Measurements from ENCODE around the gene ANKRD49. TPM values are rescaled to one million over a fixed set of nuclear protein-coding genes. Genes with fewer than 3 reads are reported as not detected.

ANKRD49 gene
- total RNA-seq (2021; fragmentation: NEBNext Ultra II Directional; extraction: Animal tissue kit (Norgen Biotek cat#: 25700)) = 10.2 and 12.2 TPM in 2 replicates
- 4.6 and 7.4 TPM in 2 replicates for polyA plus RNA-seq (2011; rRNA removed)
- 8.4 TPM for polyA plus RNA-seq (2011; cell fraction: cytosol; rRNA removed)
- 6.1 TPM for polyA plus RNA-seq (2011; cell fraction: nucleus; rRNA removed)
- 5.8 to 12.3 TPM (median 7.4 TPM) in 4 replicates for polyA plus RNA-seq (2012, experiment 1 of 2)
- 3.4 TPM for polyA plus RNA-seq (2012, experiment 2 of 2)
- 23.4 TPM for polyA plus RNA-seq (2013, experiment 1 of 2)
- 22.4 TPM for polyA plus RNA-seq (2013, experiment 2 of 2)
- polyA minus RNA-seq (2011; rRNA and poly(A)+ RNA removed) = 9.8 and 12.1 TPM in 2 replicates
- polyA minus RNA-seq (2011; cell fraction: cytosol; rRNA and poly(A)+ RNA removed) = 5.7 TPM
- polyA minus RNA-seq (2011; cell fraction: nucleus; rRNA and poly(A)+ RNA removed) = 16.3 TPM
- long read RNA-seq, experiment 1, partial matches to known transcripts = 6 of 11 reads
- long read RNA-seq, experiment 1, other reads (novel, unspliced or antisense) = 0 of 11 reads
- long read RNA-seq, experiment 2, transcript ANKRD49-210 (3 exons, 2,268 nt) = major isoform, 11 of 15 reads
- long read RNA-seq, experiment 2, partial matches to known transcripts = 0 of 15 reads
- long read RNA-seq, experiment 2, other reads (novel, unspliced or antisense) = 2 of 15 reads

GRCh38 chr11:94493281-94494125 is at the start of gene ANKRD49, which contains the start of gene MRE11:
ANKRD49 (plus strand) TSS chr11:94493984; CDS start chr11:94496694, 2,710 bp downstream.
MRE11 (minus strand) TSS chr11:94493844; CDS start chr11:94492801, 1,043 bp downstream.
- peak within 1 kb of the TSS; percentile 96; the same call in 1 of the 2 replicates for H4K8ac ChIP-seq (ENCODE audit: extremely low read depth, insufficient read depth, low read length)
- H3K36me3 ChIP-seq (ENCODE audit: control insufficient read depth in 2 of 4, insufficient read depth in 4 of 4, low read length in 3 of 4) = peaks cover 8 to 39% (median 23%) of the 10 kb centered on the region in 4 experiments; a peak in 6 of 8 replicates
- H3K4me3 ChIP-seq (ENCODE audit: extremely low read depth in 1 of 4, insufficient read depth in 2 of 4, low read depth in 3 of 4, low read length in 4 of 4) = peak within 1 kb of the TSS; percentile 85 to 96 (median 90)
- no peaks in the 10 kb centered on the region for H3K9me3 ChIP-seq (ENCODE audit: insufficient read depth in 2 of 2, low read depth in 1 of 2, low read length in 1 of 2)
- H3K14ac ChIP-seq (ENCODE audit: insufficient read length) = no peak within 1 kb of the TSS
- H3K4me2 ChIP-seq (ENCODE audit: insufficient read depth in 1 of 2, low read depth in 2 of 2, low read length in 2 of 2) = peak within 1 kb of the TSS; percentile 53 to 80
- no peak within 1 kb of the TSS for H3K56ac ChIP-seq (replicated peaks; ENCODE audit: insufficient read length, low read depth, low read length)
- no peak within 1 kb of the TSS for H2AK5ac ChIP-seq (ENCODE audit: low read depth, low read length)
- DNase-seq (ENCODE audit: low read depth in 1 of 2, low spot score in 2 of 2) (peak; percentile 95 to 96), FAIRE-seq (peak; percentile 93)
- ChIA-PET CTCF (ENCODE audit: partially characterized antibody) (interaction anchor here (0.5 to 1.0 kb wide), 5 partner anchors 26 to 675 kb away, joined by 3 to 5 read pairs (median 4); no protein-coding TSS in a partner anchor), POLR2A (ENCODE audit: partially characterized antibody) (interaction anchor here (0.6 to 1.6 kb wide), 13 partner anchors 12 to 357 kb away, joined by 3 to 7 read pairs (median 3); no protein-coding TSS in a partner anchor)
- H2BK120ac ChIP-seq (replicated peaks; ENCODE audit: low read depth, low read length) = no peak within 1 kb of the TSS
- peak within 1 kb of the TSS; percentile 82 for H2BK5ac ChIP-seq (ENCODE audit: low read depth, low read length)
- H3K27ac ChIP-seq (ENCODE audit: low read depth, low read length) = peak within 1 kb of the TSS; percentile 88
- peak within 1 kb of the TSS; percentile 77 to 94 (median 88) for H3K9ac ChIP-seq (replicated peaks in 1 of 4; ENCODE audit: extremely low read depth in 1 of 4, low read depth in 3 of 4, low read length in 3 of 4)
- no peak within 1 kb of the TSS for H2BK20ac ChIP-seq (ENCODE audit: low read length)
- H3K18ac ChIP-seq (ENCODE audit: extremely low read depth, low read length) = peak within 1 kb of the TSS; percentile 81; the same call in 1 of the 2 replicates
- no peaks in the 10 kb centered on the region; the same call in 1 of the 2 replicates for H3K79me1 ChIP-seq (ENCODE audit: low read depth, low read length)
- H3K27me3 ChIP-seq (replicated peaks in 1 of 4; ENCODE audit: control insufficient read depth in 3 of 4, extremely low read depth in 1 of 4, insufficient read depth in 3 of 4, low read length in 3 of 4) = peaks cover 0 to 1% (median 0%) of the 10 kb centered on the region in 4 experiments; a peak in 1 of 7 replicates
- H2BK12ac ChIP-seq (ENCODE audit: low read depth, low read length) = peak within 1 kb of the TSS; percentile 41; the same call in 1 of the 2 replicates
- H4K20me1 ChIP-seq (replicated peaks in 1 of 2; ENCODE audit: control insufficient read depth in 1 of 2, insufficient read depth in 2 of 2, low read length in 2 of 2) = no peaks in the 10 kb centered on the region
- H3K4me1 ChIP-seq (replicated peaks in 1 of 4; ENCODE audit: control insufficient read depth in 3 of 4, insufficient read depth in 4 of 4, low read length in 3 of 4) = no peaks in the 10 kb centered on the region; a peak in 1 of 7 replicates
- no peak within 1 kb of the TSS for H2BK15ac ChIP-seq (ENCODE audit: low read length)
- H4K91ac ChIP-seq (replicated peaks; ENCODE audit: insufficient read length, low read length) = no peak within 1 kb of the TSS
- no peaks in the 10 kb centered on the region for H3K23me2 ChIP-seq (ENCODE audit: low read depth, low read length)
- WGBS, 2 experiments (ENCODE audit: extremely low coverage in 1 of 2, insufficient coverage in 1 of 2, insufficient read length in 1 of 2, insufficient replicate concordance in 2 of 2, low coverage in 1 of 2, low lambda C conversion rate in 2 of 2, missing lambda C conversion rate in 1 of 2) = 1% methylated on average over 55 of the region's 55 CpGs; no CpG with 5 or more reads in 1 of the 2 experiments
- peaks cover 0 to 28% of the 10 kb centered on the region in 2 experiments; a peak in 2 of 4 replicates for H3K79me2 ChIP-seq (ENCODE audit: control insufficient read depth in 1 of 2, insufficient read depth in 2 of 2, low read length in 2 of 2)
- no peak within 1 kb of the TSS for H3K4ac ChIP-seq (replicated peaks; ENCODE audit: insufficient read length, low read depth, low read length)
- peak within 1 kb of the TSS; percentile 79 for H4K5ac ChIP-seq (ENCODE audit: insufficient read length, low read depth, low read length)
- H2AFZ ChIP-seq (ENCODE audit: low read length) = peak within 1 kb of the TSS; percentile 86
- H3K23ac ChIP-seq (ENCODE audit: insufficient read length) = no peak within 1 kb of the TSS
- 0 out of 2 replicates have a peak, but pooled peaks have one; percentile 47 for TF ChIP-seq TBP (IDR thresholded peaks at IDR 0.05; ENCODE audit: low read depth, low read length)
- peak; percentile 84 for TF ChIP-seq KDM4A (IDR thresholded peaks at IDR 0.05; ENCODE audit: low read depth, low read length, severe bottlenecking)

Data from H1 (cell line).